Left lung (tissue), 10 donors: ENCODE measurements around the gene PRSS36. TPM values are rescaled to one million over a fixed set of nuclear protein-coding genes. Genes with fewer than 3 reads are reported as not detected.
A peak's percentile ranks its signal among the peaks of the same experiment; 100 is the strongest.
"Not testable (repeated sequence)": the region's sequence is repeated elsewhere in the genome, so short reads cannot be mapped to it uniquely, and the experiment has no call there.

Source experiments
- ATAC-seq: fragments of 200-7000 bp; cut with Tn5 transposase; one replicate; pipeline ENCODE4 v1.9.1; 2020; ENCODE audit warnings: moderate library complexity
- DNase-seq, 4 donors: peaks; one replicate each; pipeline ENCODE4 v3.0.0-alpha.2; 2013 to 2020
- H3K27ac ChIP-seq, 2 donors: fragments of 200-600 bp; sonication (generic) in 1 of 2; one replicate each; pipeline versions ENCODE4 v1.5.0 to v1.8.0; 2020 to 2021
- H3K27me3 ChIP-seq, 2 donors: fragments of 200-600 bp; sonication (generic) in 1 of 2; one replicate each; pipeline versions ENCODE4 v1.5.0 to v1.8.0; 2020 to 2021
- H3K36me3 ChIP-seq, 2 donors: fragments of 200-600 bp; sonication (generic) in 1 of 2; one replicate each; pipeline versions ENCODE4 v1.5.0 to v1.8.0; 2020 to 2021
- H3K4me1 ChIP-seq, 2 donors: fragments of 200-600 bp; one replicate each; pipeline ENCODE4 v1.8.0; 2021
- H3K4me3 ChIP-seq, 2 donors: fragments of 200-600 bp; sonication (generic) in 1 of 2; one replicate each; pipeline versions ENCODE4 v1.5.0 to v1.8.0; 2020 to 2021; ENCODE audit warnings: mild to moderate bottlenecking in 1 of 2
- H3K9me3 ChIP-seq, 2 donors: fragments of 200-600 bp; sonication (generic) in 1 of 2; one replicate each; pipeline versions ENCODE4 v1.5.0 to v1.8.0; 2020 to 2021
- CTCF ChIP-seq, 2 donors: fragments of 200-600 bp; sonication (generic) in 1 of 2; IDR thresholded peaks; one replicate each; pipeline versions ENCODE4 v1.5.0 to v1.8.0; 2021; ENCODE audit warnings: antibody characterized with exemption in 2 of 2
- intact Hi-C, 2 donors: fragments of 100-400 bp; cut with DNase I; formaldehyde crosslinking; loops; one replicate each; pipeline versions ENCODE4 v1.11.2 to v1.14.2; 2022
- polyA plus RNA-seq, 6 donors: library from polyadenylated mRNA; unstranded; fragments of 120-200 nt; gene quantifications; one replicate each; pipeline ENCODE4 v1.2.1, GENCODE V29; 2013; ENCODE audit not compliant: insufficient read length in 6 of 6
- total RNA-seq, 2 donors: library from RNA; stranded (reverse); fragmentation: NEBNext Ultra II Directional; extraction: Animal tissue kit (Norgen Biotek cat#: 25700); gene quantifications; one replicate each; pipeline ENCODE4 v1.2.1, GENCODE V29; 2021
- donor health status: DM: no; HTN: yes; CAD: no.
- donor health status: DM: no; HTN: no; CAD: no.

Gene PRSS36
- total and polyA plus RNA-seq, 8 donors = 0.70 to 5.8 (median 2.1) TPM

GRCh38 chr16:31179219-31179746 is 29.4 kb upstream of the PRSS36 start:
- TF ChIP-seq CTCF (IDR thresholded peaks at IDR 0.05) = no peak
- no peaks in the 10 kb centered on the region for H3K27me3 ChIP-seq
- peaks cover 0 to 23% of the 10 kb centered on the region in 2 donors for H3K36me3 ChIP-seq
- H3K4me3 ChIP-seq = peak overlapping the region; percentile 94 to 100
- DNase-seq = no peak
- ATAC-seq = no peak
- peak overlapping the region; percentile 94 to 96 for H3K27ac ChIP-seq
- no peaks in the 10 kb centered on the region for H3K9me3 ChIP-seq
- H3K4me1 ChIP-seq = peaks cover 21 to 54% of the 10 kb centered on the region in 2 donors
- intact Hi-C loops = no loop called here

- Histone ChIP-seq H3K27me3 (no peaks in the 10 kb centered on the region), H3K36me3 (peaks cover 0 to 2% of the 10 kb centered on the region in 2 donors), H3K4me1 (peaks cover 9 to 32% of the 10 kb centered on the region in 2 donors), H3K4me3 (no peak overlapping the region), H3K27ac (no peak overlapping the region), H3K9me3 (no peaks in the 10 kb centered on the region)
- intact Hi-C loops = no loop called here
- peak in 1 of 4 donors; percentile 57 for DNase-seq
- TF ChIP-seq CTCF (IDR thresholded peaks at IDR 0.05) = no peak
- ATAC-seq = peak; percentile 35
Measured at GRCh38 chr16:31177136-31177535, 27.3 kb upstream of the PRSS36 start.

- H3K9me3 ChIP-seq, H3K27me3 ChIP-seq, H3K36me3 ChIP-seq, H3K4me1 ChIP-seq, ATAC-seq, H3K4me3 ChIP-seq, intact Hi-C loops, DNase-seq, H3K27ac ChIP-seq: not testable (repeated sequence)
Measured at GRCh38 chr16:31170048-31170447, 20.2 kb upstream of the PRSS36 start.

GRCh38 chr16:31168848-31169247 is 19.0 kb upstream of the PRSS36 start:
- Histone ChIP-seq H3K4me3 (no peak overlapping the region), H3K4me1 (no peaks in the 10 kb centered on the region), H3K36me3 (no peaks in the 10 kb centered on the region), H3K27me3 (no peaks in the 10 kb centered on the region), H3K9me3 (no peaks in the 10 kb centered on the region), H3K27ac (no peak overlapping the region)
- no peak for TF ChIP-seq CTCF (IDR thresholded peaks at IDR 0.05)
- no peak for ATAC-seq
- no peak for DNase-seq
- intact Hi-C loops = no loop called here

GRCh38 chr16:31167315-31167714 is 17.4 kb upstream of the PRSS36 start:
- ATAC-seq = no peak
- intact Hi-C loops = no loop called here
- Histone ChIP-seq H3K27ac (no peak overlapping the region), H3K36me3 (no peaks in the 10 kb centered on the region), H3K4me3 (no peak overlapping the region), H3K4me1 (no peaks in the 10 kb centered on the region), H3K9me3 (no peaks in the 10 kb centered on the region), H3K27me3 (no peaks in the 10 kb centered on the region)
- TF ChIP-seq CTCF (IDR thresholded peaks at IDR 0.05) = no peak
- no peak for DNase-seq

GRCh38 chr16:31157136-31157535 is 7.3 kb upstream of the PRSS36 start:
- TF ChIP-seq CTCF (IDR thresholded peaks at IDR 0.05) = no peak
- peaks cover 0 to 9% of the 10 kb centered on the region in 2 donors for H3K4me1 ChIP-seq
- ATAC-seq (peak; percentile 81), DNase-seq (peak in 2 of 4 donors; percentile 53 to 84)
- H3K27ac ChIP-seq = no peak overlapping the region
- H3K36me3 ChIP-seq = no peaks in the 10 kb centered on the region
- H3K27me3 ChIP-seq = no peaks in the 10 kb centered on the region
- intact Hi-C loops = loop anchor here in 1 of 2 donors (10.0 kb wide), 1 partner anchor 82 kb away; the partner anchor contains the start of genes ZNF646 and ZNF668
- no peaks in the 10 kb centered on the region for H3K9me3 ChIP-seq
- H3K4me3 ChIP-seq = no peak overlapping the region

GRCh38 chr16:31150976-31151375 is 1.1 kb upstream of the PRSS36 start:
- H3K4me1 ChIP-seq = peaks cover 0 to 19% of the 10 kb centered on the region in 2 donors
- H3K27me3 ChIP-seq = peaks cover 0 to 21% of the 10 kb centered on the region in 2 donors
- not testable (repeated sequence) for DNase-seq, ATAC-seq, H3K36me3 ChIP-seq, H3K27ac ChIP-seq, H3K4me3 ChIP-seq, H3K9me3 ChIP-seq
- intact Hi-C loops = loop anchor here in 1 of 2 donors (10.0 kb wide), 1 partner anchor 76 kb away; the partner anchor contains the start of genes ZNF646 and ZNF668
